ENCODE measurements around the gene BANP. TPM values are rescaled to one million over a fixed set of nuclear protein-coding genes. Genes with fewer than 3 reads are reported as not detected.

The BANP gene
- total and polyA plus RNA-seq, 2 donors (not counting 3 experiments of a cell fraction or from before 2014, with no cell fraction given), result 22.4 to 33.8 TPM

GRCh38 chr16:88055356-88055755 is 104.1 kb downstream of the BANP start:
- no peak overlapping the region for H3K9ac ChIP-seq (replicated peaks; ENCODE audit: extremely low read depth, insufficient read depth, low read length)
- no peak overlapping the region for H3K4me3 ChIP-seq (replicated peaks in 1 of 3; ENCODE audit: insufficient read depth in 1 of 3, low read depth in 1 of 3, low read length in 3 of 3)
- CTCF ChIA-PET, result no interaction called here
- no TSS peak for BruUV-seq (replicated peaks)
- no peaks in the 10 kb centered on the region for H3K9me1 ChIP-seq (replicated peaks; ENCODE audit: control insufficient read depth, extremely low read depth, insufficient read depth, low read length)
- no peak overlapping the region for H3K4me2 ChIP-seq (ENCODE audit: insufficient read depth, low read length)
- H3K36me3 ChIP-seq (ENCODE audit: control insufficient read depth in 2 of 2, extremely low read depth in 1 of 2, insufficient read depth in 2 of 2, low read length in 2 of 2), result peaks cover 0 to 6% of the 10 kb centered on the region in 2 experiments
- no peaks in the 10 kb centered on the region for H3K27me3 ChIP-seq (ENCODE audit: control insufficient read depth in 2 of 2, insufficient read depth in 2 of 2, low read length in 2 of 2)
- H2AFZ ChIP-seq (ENCODE audit: low read depth, low read length), result no peak overlapping the region
- dilution Hi-C loops (cut with MboI; ENCODE audit: extremely low pct_ligation_motif_present, low sequenced_read_pairs) (no loop called here), intact Hi-C loops (cut with micrococcal nuclease) (no loop called here)
- POLR2A ChIA-PET, result no interaction called here
- H3K4me1 ChIP-seq (ENCODE audit: control insufficient read depth, extremely low read depth, insufficient read depth, low read length), result no peaks in the 10 kb centered on the region
- H3K9me3 ChIP-seq (replicated peaks; ENCODE audit: control insufficient read depth, insufficient read depth, low read length), result no peaks in the 10 kb centered on the region
- H3K79me2 ChIP-seq (ENCODE audit: control insufficient read depth, insufficient read depth, low read length), result no peaks in the 10 kb centered on the region
- FAIRE-seq (no peak), DNase-seq (ENCODE audit: low read depth, low spot score) (no peak)
- no peak overlapping the region for H3K27ac ChIP-seq (ENCODE audit: insufficient read depth, low read depth, low read length)
- no peaks in the 10 kb centered on the region for H4K20me1 ChIP-seq (replicated peaks; ENCODE audit: control insufficient read depth, extremely low read depth, insufficient read depth, low read length)
- TF ChIP-seq POLR2A (IDR thresholded peaks at IDR 0.05; ENCODE audit: low read depth, low read length) (no peak), FOS (IDR thresholded peaks at IDR 0.05; ENCODE audit: borderline replicate concordance, insufficient read depth, low read length) (no peak), MYC (IDR thresholded peaks at IDR 0.05; ENCODE audit: low read depth, low read length) (no peak), POLR2AphosphoS5 (IDR thresholded peaks at IDR 0.05; ENCODE audit: insufficient read depth, low read depth, low read length) (no peak), EZH2 (IDR thresholded peaks at IDR 0.05; ENCODE audit: borderline replicate concordance, low read depth, low read length, severe bottlenecking) (no peak), JUN (IDR thresholded peaks at IDR 0.05; ENCODE audit: borderline replicate concordance, insufficient read depth, insufficient read length, low read depth) (no peak), GATA2 (IDR thresholded peaks at IDR 0.05; ENCODE audit: insufficient read depth, insufficient read length, low read depth, low read length) (no peak)
- TF ChIP-seq, protein P1, sequence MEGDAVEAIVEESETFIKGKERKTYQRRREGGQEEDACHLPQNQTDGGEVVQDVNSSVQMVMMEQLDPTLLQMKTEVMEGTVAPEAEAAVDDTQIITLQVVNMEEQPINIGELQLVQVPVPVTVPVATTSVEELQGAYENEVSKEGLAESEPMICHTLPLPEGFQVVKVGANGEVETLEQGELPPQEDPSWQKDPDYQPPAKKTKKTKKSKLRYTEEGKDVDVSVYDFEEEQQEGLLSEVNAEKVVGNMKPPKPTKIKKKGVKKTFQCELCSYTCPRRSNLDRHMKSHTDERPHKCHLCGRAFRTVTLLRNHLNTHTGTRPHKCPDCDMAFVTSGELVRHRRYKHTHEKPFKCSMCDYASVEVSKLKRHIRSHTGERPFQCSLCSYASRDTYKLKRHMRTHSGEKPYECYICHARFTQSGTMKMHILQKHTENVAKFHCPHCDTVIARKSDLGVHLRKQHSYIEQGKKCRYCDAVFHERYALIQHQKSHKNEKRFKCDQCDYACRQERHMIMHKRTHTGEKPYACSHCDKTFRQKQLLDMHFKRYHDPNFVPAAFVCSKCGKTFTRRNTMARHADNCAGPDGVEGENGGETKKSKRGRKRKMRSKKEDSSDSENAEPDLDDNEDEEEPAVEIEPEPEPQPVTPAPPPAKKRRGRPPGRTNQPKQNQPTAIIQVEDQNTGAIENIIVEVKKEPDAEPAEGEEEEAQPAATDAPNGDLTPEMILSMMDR (IDR thresholded peaks at IDR 0.05; ENCODE audit: extremely low read depth in 1 of 2, insufficient read depth in 1 of 2, low read depth in 1 of 2, low read length in 2 of 2), result no peak
- TF ChIP-seq, protein P2, sequence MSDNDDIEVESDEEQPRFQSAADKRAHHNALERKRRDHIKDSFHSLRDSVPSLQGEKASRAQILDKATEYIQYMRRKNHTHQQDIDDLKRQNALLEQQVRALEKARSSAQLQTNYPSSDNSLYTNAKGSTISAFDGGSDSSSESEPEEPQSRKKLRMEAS (IDR thresholded peaks at IDR 0.05; ENCODE audit: insufficient read depth, insufficient read length), result no peak

Measured in endothelial cell of umbilical vein (primary cell).